H9 (cell line): ENCODE results near the gene MAML3. TPM values are rescaled to one million over a fixed set of nuclear protein-coding genes. Genes with fewer than 3 reads are reported as not detected.

Experiments used
- DNase-seq: peaks from one replicate; pipeline ENCODE4 v3.0.0-alpha.2; 2017
- H2AFZ ChIP-seq: one replicate; pipeline ENCODE4 v1.6.1; 2013; ENCODE audit warnings: mild to moderate bottlenecking, low read length, control low read depth, moderate library complexity
- H2AK5ac ChIP-seq: 2 replicates; pipeline ENCODE4 v1.6.1; 2013; ENCODE audit warnings: low read length, control low read depth, mixed read lengths; ENCODE audit not compliant: insufficient read length
- H2BK120ac ChIP-seq: one replicate; pipeline ENCODE4 v1.6.1; 2013; ENCODE audit warnings: low read depth, mild to moderate bottlenecking, low read length, control low read depth, inconsistent platforms; ENCODE audit not compliant: poor library complexity, severe bottlenecking
- H2BK12ac ChIP-seq: 2 replicates; pipeline ENCODE4 v1.6.1; 2013; ENCODE audit warnings: low read length, control low read depth, mixed read lengths, low read depth; ENCODE audit not compliant: insufficient read length
- H2BK15ac ChIP-seq: 2 replicates; pipeline ENCODE4 v1.6.1; 2013; ENCODE audit warnings: low read depth, low read length, control low read depth
- H2BK20ac ChIP-seq: one replicate; pipeline ENCODE4 v1.6.1; 2013; ENCODE audit warnings: low read depth, mild to moderate bottlenecking, low read length, control low read depth, inconsistent platforms; ENCODE audit not compliant: poor library complexity, severe bottlenecking
- H2BK5ac ChIP-seq: 2 replicates; pipeline ENCODE4 v1.6.1; 2013; ENCODE audit warnings: low read length, control low read depth, mixed read lengths; ENCODE audit not compliant: insufficient read length
- H3K14ac ChIP-seq: 2 replicates; pipeline ENCODE4 v1.6.1; 2013; ENCODE audit warnings: low read length, control low read depth; ENCODE audit not compliant: insufficient read depth
- H3K18ac ChIP-seq: 2 replicates; pipeline ENCODE4 v1.6.1; 2013; ENCODE audit warnings: low read depth, mild to moderate bottlenecking, mixed read lengths, low read length, control low read depth; ENCODE audit not compliant: insufficient read length
- H3K23ac ChIP-seq: 2 replicates; pipeline ENCODE4 v1.6.1; 2013; ENCODE audit warnings: low read length, control low read depth, mixed read lengths, low read depth; ENCODE audit not compliant: insufficient read length
- H3K23me2 ChIP-seq: 2 replicates; pipeline ENCODE4 v1.6.1; 2013; ENCODE audit warnings: low read depth, mild to moderate bottlenecking, mixed read lengths, low read length, control low read depth; ENCODE audit not compliant: insufficient read length, poor library complexity, severe bottlenecking
- H3K27ac ChIP-seq: 2 replicates; pipeline ENCODE4 v1.5.1; 2013; ENCODE audit warnings: low read length, control low read depth, mixed read lengths, low read depth; ENCODE audit not compliant: insufficient read length
- H3K27me3 ChIP-seq: 2 replicates; pipeline ENCODE4 v1.6.1; 2013; ENCODE audit warnings: low read length, control low read depth, inconsistent platforms; ENCODE audit not compliant: insufficient read depth
- H3K4ac ChIP-seq: 2 replicates; pipeline ENCODE4 v1.6.1; 2013; ENCODE audit warnings: low read depth, mild to moderate bottlenecking, control low read depth, inconsistent platforms, low read length, moderate library complexity
- H3K4me1 ChIP-seq: 2 replicates; pipeline ENCODE4 v1.6.1; 2013; ENCODE audit warnings: low read length, control low read depth, inconsistent platforms; ENCODE audit not compliant: insufficient read depth
- H3K4me2 ChIP-seq: 2 replicates; pipeline ENCODE4 v1.6.1; 2013; ENCODE audit warnings: low read length, control low read depth, mixed read lengths; ENCODE audit not compliant: insufficient read length, insufficient read depth
- H3K56ac ChIP-seq: 2 replicates; pipeline ENCODE4 v1.6.1; 2013; ENCODE audit warnings: low read depth, mild to moderate bottlenecking, mixed read lengths, low read length, control low read depth; ENCODE audit not compliant: insufficient read length
- H3K79me1 ChIP-seq: 2 replicates; pipeline ENCODE4 v1.6.1; 2013; ENCODE audit warnings: low read depth, mild to moderate bottlenecking, moderate library complexity, low read length, control low read depth, inconsistent platforms; ENCODE audit not compliant: insufficient read depth, poor library complexity, severe bottlenecking
- H3K79me2 ChIP-seq: 2 replicates; pipeline ENCODE4 v1.6.1; 2013; ENCODE audit warnings: low read length, control low read depth, inconsistent platforms; ENCODE audit not compliant: insufficient read depth
- H3K9ac ChIP-seq: 2 replicates; pipeline ENCODE4 v1.6.1; 2013; ENCODE audit warnings: low read length, control low read depth, mixed read lengths; ENCODE audit not compliant: insufficient read length; ENCODE audit errors: extremely low read depth
- H3K9me3 ChIP-seq: one replicate; pipeline ENCODE4 v1.6.1; 2013; ENCODE audit warnings: low read depth, low read length, inconsistent platforms; ENCODE audit not compliant: control insufficient read depth
- H3T11ph ChIP-seq: one replicate; pipeline ENCODE4 v1.6.1; 2013; ENCODE audit warnings: mild to moderate bottlenecking, low read length, control low read depth, inconsistent platforms
- H4K20me1 ChIP-seq: one replicate; pipeline ENCODE4 v1.6.1; 2013; ENCODE audit not compliant: control insufficient read depth, insufficient read length, insufficient read depth
- H4K5ac ChIP-seq: 2 replicates; pipeline ENCODE4 v1.6.1; 2013; ENCODE audit warnings: low read depth, mild to moderate bottlenecking, mixed read lengths, low read length, control low read depth; ENCODE audit not compliant: insufficient read length
- H4K8ac ChIP-seq: replicated peaks from 2 replicates; pipeline ENCODE4 v1.6.1; 2013; ENCODE audit warnings: low read length, control low read depth, mixed read lengths, low read depth; ENCODE audit not compliant: insufficient read length
- H4K91ac ChIP-seq: 2 replicates; pipeline ENCODE4 v1.6.1; 2013; ENCODE audit warnings: low read depth, mild to moderate bottlenecking, moderate library complexity, mixed read lengths, low read length, control low read depth; ENCODE audit not compliant: insufficient read length
- H3K27ac Mint-ChIP-seq, 3 experiments: 2 replicates in 2 of 3; 3 replicates in 1 of 3; pipeline ENCODE4 v1.8.0; 2020 to 2021; ENCODE audit warnings: mixed read lengths in 3 of 3, mild to moderate bottlenecking in 1 of 3, moderate library complexity in 1 of 3
- H3K27me3 Mint-ChIP-seq: 2 replicates; pipeline ENCODE4 v1.8.0; 2021; ENCODE audit warnings: low read depth, mild to moderate bottlenecking, moderate library complexity, mixed read lengths
- H3K36me3 Mint-ChIP-seq, 3 experiments: 2 replicates in 2 of 3; 3 replicates in 1 of 3; pipeline ENCODE4 v1.8.0; 2020 to 2021; ENCODE audit warnings: low read depth in 3 of 3, mixed read lengths in 3 of 3; ENCODE audit not compliant: insufficient read depth in 1 of 3
- H3K4me1 Mint-ChIP-seq, 2 experiments: 2 replicates each; pipeline ENCODE4 v1.8.0; 2020; ENCODE audit warnings: mixed read lengths in 2 of 2
- H3K4me3 Mint-ChIP-seq, 2 experiments: 2 replicates in 1 of 2; 3 replicates in 1 of 2; pipeline ENCODE4 v1.8.0; 2020 to 2021; ENCODE audit warnings: mild to moderate bottlenecking in 2 of 2, mixed read lengths in 2 of 2, moderate library complexity in 1 of 2
- H3K9me3 Mint-ChIP-seq, 2 experiments: 2 replicates in 1 of 2; 3 replicates in 1 of 2; pipeline ENCODE4 v1.8.0; 2020; ENCODE audit warnings: mild to moderate bottlenecking in 2 of 2, mixed read lengths in 2 of 2, moderate library complexity in 1 of 2
- CTCF ChIP-seq: fragments of 200-600 bp; sonication (generic); conservative IDR thresholded peaks from 3 replicates; pipeline ENCODE4 v1.8.0; 2021; ENCODE audit warnings: antibody characterized with exemption, mild to moderate bottlenecking
- WGBS: extraction: QIAGEN DNeasy Blood & Tissue Kit; methylation state at CpG from one replicate; pipeline ENCODE4 v1.1.7; 2013; ENCODE audit warnings: missing lambda C conversion rate, low lambda C conversion rate, mixed read lengths; ENCODE audit not compliant: insufficient read length; ENCODE audit errors: extremely low coverage; 5-methylcytosine and 5-hydroxymethylcytosine counted together
- total RNA-seq: library from RNA; stranded (reverse); gene quantifications from 2 replicates; pipeline ENCODE4 v1.2.1, GENCODE V29; 2021

Gene MAML3
- total RNA-seq, 1 experiment from 2014 or later, result 3.9 TPM

DNA sequence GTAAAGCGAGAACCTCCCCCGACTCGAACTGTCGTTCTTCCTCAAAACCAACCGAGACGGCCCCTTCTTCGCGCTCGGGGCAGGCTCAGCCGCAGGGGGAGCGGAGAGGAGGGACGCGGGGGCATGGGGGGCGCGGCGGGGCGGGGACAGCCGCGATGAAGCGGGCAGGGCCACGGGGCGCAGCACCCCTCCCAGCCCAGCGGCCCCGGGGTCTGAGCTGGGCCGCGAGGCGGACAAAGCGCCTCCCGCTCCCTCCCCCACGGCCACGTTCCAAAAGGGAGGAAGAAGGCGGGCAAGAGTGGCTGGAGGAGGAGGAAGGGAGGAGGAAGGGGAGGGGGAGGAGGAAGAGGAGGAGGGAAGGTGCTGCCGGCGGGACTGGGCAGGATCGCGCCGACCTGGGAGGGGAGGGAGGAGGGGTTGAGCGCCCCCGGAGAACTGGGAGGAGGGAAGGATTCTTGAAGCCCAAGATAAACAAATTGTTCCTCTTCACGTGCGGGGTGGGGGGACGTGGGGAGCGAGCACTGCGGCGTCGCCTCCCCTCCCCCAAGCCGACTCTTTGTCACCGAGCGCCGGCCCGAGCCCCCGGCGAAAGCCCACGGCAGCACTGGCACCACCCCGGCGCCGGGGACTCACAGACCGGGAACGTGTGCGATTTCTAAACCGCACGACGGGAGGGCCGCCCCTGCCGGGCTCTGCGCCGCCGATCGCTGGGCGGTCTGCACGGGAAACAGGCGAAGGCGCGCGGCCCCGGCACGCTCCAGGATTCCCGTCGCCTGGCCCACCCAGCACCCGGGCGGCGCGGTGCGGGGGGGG is 2.9 kb downstream of the MAML3 start:
- no peak overlapping the region for H2BK12ac ChIP-seq
- H4K20me1 ChIP-seq, result no peaks in the 10 kb centered on the region
- no peak overlapping the region for H2AK5ac ChIP-seq
- H4K5ac ChIP-seq, result no peak overlapping the region
- peaks cover 5% of the 10 kb centered on the region; the same call in 1 of the 2 replicates for H3K4me1 ChIP-seq
- no CpG with 5 or more reads among the region's 84 CpGs for WGBS
- Mint-ChIP-seq H3K4me1 (peaks cover 23 to 29% of the 10 kb centered on the region in 2 experiments), H3K27ac (peak overlapping the region; percentile 90 to 98 (median 91)), H3K4me3 (peak overlapping the region; percentile 89 to 91), H3K27me3 (peaks cover 4% of the 10 kb centered on the region; the same call in 1 of the 2 replicates), H3K36me3 (no peaks in the 10 kb centered on the region), H3K9me3 (no peaks in the 10 kb centered on the region)
- peak overlapping the region; percentile 84 for H3K4me2 ChIP-seq
- no peaks in the 10 kb centered on the region; the same call in 1 of the 2 replicates for H3K27me3 ChIP-seq
- no peak overlapping the region for H4K91ac ChIP-seq
- no peak overlapping the region for H4K8ac ChIP-seq
- H3K27ac ChIP-seq, result peak overlapping the region; percentile 59
- H3K79me2 ChIP-seq, result no peaks in the 10 kb centered on the region
- no peak overlapping the region for H3K56ac ChIP-seq
- H3K9ac ChIP-seq, result peak overlapping the region; percentile 64
- no peak overlapping the region for H2AFZ ChIP-seq
- no peak overlapping the region for H2BK120ac ChIP-seq
- H3K23ac ChIP-seq, result no peak overlapping the region
- no peak overlapping the region for H3K4ac ChIP-seq
- peak; percentile 89 for DNase-seq
- H2BK15ac ChIP-seq, result no peak overlapping the region
- H3K9me3 ChIP-seq, result no peaks in the 10 kb centered on the region
- no peak overlapping the region for H3T11ph ChIP-seq
- no peak overlapping the region for H2BK5ac ChIP-seq
- peaks cover 18% of the 10 kb centered on the region for H3K23me2 ChIP-seq
- H2BK20ac ChIP-seq, result no peak overlapping the region
- peak overlapping the region; percentile 28; the same call in 1 of the 2 replicates for H3K14ac ChIP-seq
- no peaks in the 10 kb centered on the region for H3K79me1 ChIP-seq
- peak overlapping the region; percentile 89 for H3K18ac ChIP-seq
- no peak for TF ChIP-seq CTCF
